NCI-H1092 treated with DMSO at 0.1 percent for 48 hours (cell line): ENCODE results near the gene SMOC2.
A peak's percentile ranks its signal among the peaks of the same experiment; 100 is the strongest.

Experiments
- DNase-seq: peaks from one replicate; lab custom pipeline; 2025; lab: John Stamatoyannopoulos, UW

Gene SMOC2

GRCh38 chr6:168440520-168441433, at the start of gene SMOC2:
Gene SMOC2 (plus strand): TSS chr6:168441184. CDS start chr6:168441371, 187 bp downstream.
- peak; percentile 92 for DNase-seq

GRCh38 chr6:168393126-168393870, 47.7 kb upstream of the SMOC2 start:
- no peak for DNase-seq

DNA sequence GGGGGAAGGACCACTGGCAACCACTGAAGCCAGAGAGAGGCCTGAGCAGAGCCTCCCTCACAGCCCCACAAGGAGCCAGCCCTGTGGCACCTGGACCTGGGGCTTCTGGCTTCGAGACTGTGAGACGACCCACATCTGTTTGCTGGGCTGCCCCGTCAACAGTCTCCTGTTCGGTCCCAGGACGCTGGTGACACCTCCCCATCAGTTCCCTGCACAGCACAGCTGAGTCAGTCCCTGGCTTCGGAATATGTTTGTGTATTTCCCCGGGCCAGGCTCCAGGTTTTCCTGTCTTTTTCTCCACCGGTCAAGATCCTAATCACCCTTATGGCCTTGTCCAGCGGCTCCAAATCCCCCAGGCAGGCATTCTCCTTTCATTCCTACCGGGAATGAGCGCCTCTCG, 46.4 kb upstream of the SMOC2 start:
- no peak for DNase-seq

DNA sequence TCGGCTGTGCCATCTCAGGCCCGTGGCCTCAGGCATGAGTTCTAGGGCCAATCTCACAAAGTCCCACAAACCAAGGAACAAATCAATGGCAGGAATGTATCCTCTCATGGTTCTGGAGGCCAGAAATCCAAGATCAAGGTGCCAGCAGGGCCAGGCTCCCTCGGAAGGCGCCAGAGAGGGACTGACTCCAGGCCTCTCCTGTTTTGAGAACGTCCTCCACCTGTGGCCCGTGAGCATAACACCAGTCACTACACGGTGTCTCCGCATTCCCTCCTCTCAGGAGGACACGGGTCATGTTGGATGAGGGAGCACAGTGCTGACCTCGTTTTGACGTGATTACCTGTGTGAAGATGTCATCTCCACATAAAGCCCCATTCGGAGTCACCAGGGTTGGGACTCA, 45.0 kb upstream of the SMOC2 start:
- DNase-seq = no peak

- DNase-seq = no peak
These were observed 44.4 kb upstream of the SMOC2 start for GRCh38 chr6:168396561-168396960.

GRCh38 chr6:168397012-168397411, 44.0 kb upstream of the SMOC2 start:
- DNase-seq = no peak

- DNase-seq = no peak
These were observed 40.9 kb upstream of the SMOC2 start for GRCh38 chr6:168400037-168400436.

GRCh38 chr6:168403370-168404005, 37.5 kb upstream of the SMOC2 start:
- no peak for DNase-seq

GRCh38 chr6:168404560-168404959, 36.4 kb upstream of the SMOC2 start:
- no peak for DNase-seq

DNA sequence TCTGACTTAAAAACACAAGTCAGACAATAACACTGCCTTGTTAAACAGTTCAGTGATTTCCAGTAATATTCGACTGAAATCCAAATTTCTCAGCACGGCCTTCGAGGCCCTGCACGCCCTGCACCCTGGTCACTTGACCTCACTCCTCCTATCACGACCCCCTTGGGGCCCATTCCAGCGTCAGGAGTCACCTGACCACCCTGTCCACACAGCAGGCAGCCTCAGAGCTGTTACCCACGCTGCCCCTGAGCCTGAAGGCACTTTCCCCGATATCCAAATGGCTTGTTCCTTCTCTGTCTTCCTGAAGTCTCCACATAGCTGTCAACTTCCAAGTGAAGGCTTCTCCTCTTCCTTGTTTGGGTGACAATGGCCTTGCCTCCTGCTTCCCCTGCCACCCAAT, 33.1 kb upstream of the SMOC2 start:
- DNase-seq = no peak

DNA sequence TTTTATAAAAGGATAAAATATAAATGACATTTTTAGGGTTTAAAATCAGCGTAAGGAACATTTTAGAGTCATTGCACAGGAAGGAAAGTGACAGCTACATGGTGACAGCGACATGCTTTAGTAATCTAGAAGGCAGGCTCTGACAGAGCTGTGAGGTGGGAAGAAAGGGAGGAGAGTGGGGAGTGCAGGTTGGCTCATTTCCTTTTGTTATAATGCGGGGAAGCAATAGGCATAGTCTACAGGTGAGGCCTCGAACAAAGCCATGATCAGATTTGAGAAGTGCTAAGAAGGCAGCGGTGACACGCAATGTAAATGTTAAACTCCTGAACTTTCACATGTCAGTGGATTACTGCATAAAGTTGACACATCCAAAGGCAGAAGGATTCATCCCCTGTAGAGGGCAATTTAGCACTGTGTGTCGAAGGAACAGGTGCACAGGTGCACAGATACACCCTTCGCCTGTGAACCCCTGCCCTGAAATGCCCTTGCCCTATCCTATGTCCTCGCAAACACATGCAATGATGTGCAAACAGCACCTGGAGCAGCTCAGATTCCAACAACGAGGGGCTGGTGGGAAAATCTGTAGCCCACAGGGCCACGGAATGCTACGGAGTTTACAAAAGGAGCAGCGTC, 32.4 kb upstream of the SMOC2 start:
- DNase-seq = no peak

DNA sequence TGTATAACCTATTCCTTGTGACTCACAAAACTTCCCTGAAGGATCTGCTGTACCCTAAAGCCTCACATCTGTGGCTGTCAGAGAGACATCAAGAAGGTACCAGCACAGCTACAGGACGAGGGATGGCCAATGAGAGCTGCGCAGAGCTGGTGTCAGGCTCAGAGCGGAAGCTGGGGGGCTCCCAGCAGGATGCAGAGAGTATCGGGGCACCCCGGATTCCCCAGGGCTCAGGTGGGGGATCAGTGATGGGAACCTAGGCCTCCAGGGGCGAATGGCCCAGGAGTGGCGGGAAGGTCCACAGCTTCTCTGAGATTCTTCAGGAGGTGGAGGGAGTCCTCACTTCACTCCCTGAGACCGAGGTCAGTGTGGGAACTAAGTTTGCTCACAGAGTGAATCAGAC, 30.9 kb upstream of the SMOC2 start:
- no peak for DNase-seq

GRCh38 chr6:168410554-168411011, 30.4 kb upstream of the SMOC2 start:
- DNase-seq = no peak

DNA sequence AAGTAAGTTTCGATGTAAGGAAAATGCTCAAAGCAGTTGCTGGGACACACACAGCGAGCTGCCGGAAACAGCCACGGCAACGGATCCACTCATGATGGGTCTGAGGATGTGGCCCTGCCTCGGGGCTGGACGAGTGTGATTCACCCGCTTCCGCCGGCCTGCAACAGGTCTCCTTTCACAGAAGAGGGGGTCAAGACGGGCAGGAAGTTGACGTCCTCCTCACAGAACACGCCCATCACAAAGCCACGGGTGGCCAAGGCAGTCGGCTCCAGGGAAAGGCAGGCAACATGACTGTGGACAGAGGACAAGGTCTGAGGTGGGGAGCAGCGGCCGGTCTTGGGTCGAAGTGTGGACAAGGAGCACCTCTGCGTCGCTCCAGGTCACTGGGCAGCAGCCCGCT, 29.9 kb upstream of the SMOC2 start:
- DNase-seq = no peak

DNA sequence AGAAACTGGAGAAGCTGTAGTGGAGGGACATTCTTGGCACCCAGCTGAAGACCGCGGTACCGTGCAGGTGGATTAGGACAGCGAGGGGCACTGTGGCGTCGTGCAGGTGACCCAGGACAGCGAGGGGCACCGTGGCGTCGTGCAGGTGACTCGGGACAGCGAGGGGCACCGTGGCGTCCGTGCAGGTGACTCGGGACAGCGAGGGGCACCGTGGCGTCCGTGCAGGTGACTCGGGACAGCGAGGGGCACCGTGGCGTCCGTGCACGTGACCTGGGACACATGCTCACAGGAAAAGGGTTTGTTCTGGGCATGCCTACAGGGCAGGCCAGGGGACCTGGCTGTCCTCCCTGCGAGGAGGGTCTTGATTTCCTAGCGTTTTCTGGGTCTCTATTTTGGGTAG, 29.2 kb upstream of the SMOC2 start:
- DNase-seq = no peak

GRCh38 chr6:168412456-168412855, 28.5 kb upstream of the SMOC2 start:
- no peak for DNase-seq

DNA sequence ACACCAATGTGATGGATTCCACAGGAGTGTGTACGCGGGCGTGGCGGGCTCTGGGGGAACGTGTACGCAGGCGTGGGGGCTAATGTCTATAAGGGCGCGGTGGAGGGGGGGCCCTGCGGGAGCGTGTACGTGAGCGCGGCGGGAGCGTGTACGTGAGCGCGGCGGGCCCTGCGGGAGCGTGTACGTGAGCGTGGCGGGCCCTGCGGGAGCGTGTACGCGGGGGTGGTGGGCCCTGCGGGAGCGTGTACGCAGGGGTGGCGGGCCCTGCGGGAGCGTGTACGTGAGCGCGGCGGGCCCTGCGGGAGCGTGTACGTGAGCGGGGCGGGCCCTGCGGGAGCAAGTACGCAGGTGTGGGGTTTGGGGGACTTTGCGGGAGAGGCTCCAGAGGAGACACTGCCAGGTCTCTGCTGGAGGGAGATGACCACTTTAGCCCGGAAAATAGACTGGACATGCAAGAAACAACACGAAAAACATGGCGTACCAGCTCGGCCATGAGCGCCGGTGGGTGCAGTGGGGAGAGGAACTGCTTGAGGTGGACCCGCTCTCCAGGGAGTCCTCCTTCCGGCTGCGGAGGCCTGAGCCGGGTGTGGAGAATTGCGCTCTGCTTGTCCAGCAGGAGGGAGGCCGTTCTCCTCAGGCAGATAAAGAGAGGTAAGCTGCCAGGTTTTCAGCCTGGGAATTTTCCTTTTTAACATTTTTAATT, 27.8 kb upstream of the SMOC2 start:
- DNase-seq = no peak

DNA sequence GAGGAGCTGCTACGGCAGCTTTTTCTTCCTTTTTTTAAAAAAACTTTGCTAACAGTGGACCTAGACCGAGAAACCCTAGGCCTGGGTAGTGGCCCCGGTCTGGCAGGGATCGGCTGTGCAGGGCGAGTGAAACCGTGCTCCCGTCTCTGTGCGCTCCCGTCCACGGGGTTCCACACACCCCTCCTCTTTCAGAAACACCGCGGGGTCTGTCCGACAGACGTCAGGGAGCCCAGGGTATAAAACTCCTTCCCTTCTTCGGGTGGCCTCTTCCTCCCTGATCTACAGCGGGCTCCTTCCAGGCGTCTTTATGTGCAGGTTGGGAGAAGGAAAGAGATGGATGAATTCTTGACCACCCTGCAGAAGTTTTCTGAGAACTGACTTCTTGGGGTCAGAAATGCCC, 27.1 kb upstream of the SMOC2 start:
- DNase-seq = no peak

- peak; percentile 94 for DNase-seq
These were observed 26.5 kb upstream of the SMOC2 start for GRCh38 chr6:168414336-168415097.

GRCh38 chr6:168415098-168415992, 25.6 kb upstream of the SMOC2 start:
- DNase-seq = peak; percentile 88
